ENCODE measurements around the gene EDDM13.

- TF ChIP-seq, protein P1, sequence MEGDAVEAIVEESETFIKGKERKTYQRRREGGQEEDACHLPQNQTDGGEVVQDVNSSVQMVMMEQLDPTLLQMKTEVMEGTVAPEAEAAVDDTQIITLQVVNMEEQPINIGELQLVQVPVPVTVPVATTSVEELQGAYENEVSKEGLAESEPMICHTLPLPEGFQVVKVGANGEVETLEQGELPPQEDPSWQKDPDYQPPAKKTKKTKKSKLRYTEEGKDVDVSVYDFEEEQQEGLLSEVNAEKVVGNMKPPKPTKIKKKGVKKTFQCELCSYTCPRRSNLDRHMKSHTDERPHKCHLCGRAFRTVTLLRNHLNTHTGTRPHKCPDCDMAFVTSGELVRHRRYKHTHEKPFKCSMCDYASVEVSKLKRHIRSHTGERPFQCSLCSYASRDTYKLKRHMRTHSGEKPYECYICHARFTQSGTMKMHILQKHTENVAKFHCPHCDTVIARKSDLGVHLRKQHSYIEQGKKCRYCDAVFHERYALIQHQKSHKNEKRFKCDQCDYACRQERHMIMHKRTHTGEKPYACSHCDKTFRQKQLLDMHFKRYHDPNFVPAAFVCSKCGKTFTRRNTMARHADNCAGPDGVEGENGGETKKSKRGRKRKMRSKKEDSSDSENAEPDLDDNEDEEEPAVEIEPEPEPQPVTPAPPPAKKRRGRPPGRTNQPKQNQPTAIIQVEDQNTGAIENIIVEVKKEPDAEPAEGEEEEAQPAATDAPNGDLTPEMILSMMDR (IDR thresholded peaks at IDR 0.05): peak in 1 of 12 donors; percentile 9
- TF ChIP-seq POLR2A (IDR thresholded peaks at IDR 0.05): no peak
Measured at GRCh38 chr19:56314381-56315076, 42.0 kb downstream of the EDDM13 start, which contains the start of gene ZSCAN5A.
